Measurements from ENCODE around the gene CEMIP2.

Gene CEMIP2

GRCh38 chr9:71743217-71743705 lies 25.1 kb downstream of the CEMIP2 start:
- TF ChIP-seq CTCF (conservative IDR thresholded peaks at IDR 0.05; ENCODE audit: low read length) = no peak
- H3K4me3 ChIP-seq (ENCODE audit: low read length) = no peak overlapping the region

GRCh38 chr9:71742703-71743102 lies 25.6 kb downstream of the CEMIP2 start:
- no peak for DNase-seq (ENCODE audit: low read depth)
- no peak overlapping the region for H3K4me3 ChIP-seq (ENCODE audit: low read length)
- no peak for TF ChIP-seq CTCF (conservative IDR thresholded peaks at IDR 0.05; ENCODE audit: low read length)

More at GRCh38 chr9:71743217-71743705, 25.1 kb downstream of the CEMIP2 start:
- no peak for DNase-seq (ENCODE audit: low read depth)

- DNase-seq (ENCODE audit: low read depth) = no peak
- no peak for TF ChIP-seq CTCF (conservative IDR thresholded peaks at IDR 0.05; ENCODE audit: low read length)
- no peak overlapping the region for H3K4me3 ChIP-seq (ENCODE audit: low read length)
Measured at GRCh38 chr9:71741926-71742648, 26.2 kb downstream of the CEMIP2 start.

- no peak for DNase-seq (ENCODE audit: low read depth)
- no peak overlapping the region for H3K4me3 ChIP-seq (ENCODE audit: low read length)
- no peak for TF ChIP-seq CTCF (conservative IDR thresholded peaks at IDR 0.05; ENCODE audit: low read length)
Measured at GRCh38 chr9:71740199-71740598, 28.1 kb downstream of the CEMIP2 start.

- DNase-seq (ENCODE audit: low read depth) = no peak
- H3K4me3 ChIP-seq (ENCODE audit: low read length) = no peak overlapping the region
- TF ChIP-seq CTCF (conservative IDR thresholded peaks at IDR 0.05; ENCODE audit: low read length) = no peak
Measured at GRCh38 chr9:71737455-71737854, 30.9 kb downstream of the CEMIP2 start.

- no peak for DNase-seq (ENCODE audit: low read depth)
- no peak for TF ChIP-seq CTCF (conservative IDR thresholded peaks at IDR 0.05; ENCODE audit: low read length)
- H3K4me3 ChIP-seq (ENCODE audit: low read length) = no peak overlapping the region
Measured at GRCh38 chr9:71736236-71736635, 32.1 kb downstream of the CEMIP2 start.

- TF ChIP-seq CTCF (conservative IDR thresholded peaks at IDR 0.05; ENCODE audit: low read length) = no peak
- no peak overlapping the region for H3K4me3 ChIP-seq (ENCODE audit: low read length)
- DNase-seq (ENCODE audit: low read depth) = no peak
Measured at GRCh38 chr9:71734950-71735349, 33.4 kb downstream of the CEMIP2 start.

Data from AG10803 (cell line).